Measurements from ENCODE around the gene FBXW4.

Gene FBXW4

GRCh38 chr10:101694674-101695403 is at the start of gene FBXW4:
Gene FBXW4 (minus strand): TSS chr10:101695170. CDS start chr10:101695105, 65 bp downstream.
- no peak for DNase-seq

DNA sequence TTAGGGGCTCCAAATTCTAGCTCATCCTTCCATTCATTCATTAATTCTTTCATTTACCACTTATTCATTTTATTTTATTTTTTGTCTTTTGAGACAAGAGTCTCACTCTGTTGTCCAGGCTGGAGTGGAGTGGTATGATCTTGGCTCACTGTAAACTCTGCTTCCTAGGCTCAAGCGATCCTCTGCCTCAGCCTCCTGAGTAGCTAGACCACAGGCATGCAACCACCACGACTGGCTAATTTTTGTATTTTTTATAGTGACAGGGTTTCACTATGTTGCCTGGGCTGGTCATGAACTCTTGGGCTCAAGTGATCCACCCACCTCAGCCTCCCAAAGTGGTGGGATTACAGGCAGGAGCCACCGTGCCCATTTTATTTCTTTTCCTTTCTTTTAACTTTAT is 49.3 kb upstream of the FBXW4 start:
- DNase-seq: no peak

DNA sequence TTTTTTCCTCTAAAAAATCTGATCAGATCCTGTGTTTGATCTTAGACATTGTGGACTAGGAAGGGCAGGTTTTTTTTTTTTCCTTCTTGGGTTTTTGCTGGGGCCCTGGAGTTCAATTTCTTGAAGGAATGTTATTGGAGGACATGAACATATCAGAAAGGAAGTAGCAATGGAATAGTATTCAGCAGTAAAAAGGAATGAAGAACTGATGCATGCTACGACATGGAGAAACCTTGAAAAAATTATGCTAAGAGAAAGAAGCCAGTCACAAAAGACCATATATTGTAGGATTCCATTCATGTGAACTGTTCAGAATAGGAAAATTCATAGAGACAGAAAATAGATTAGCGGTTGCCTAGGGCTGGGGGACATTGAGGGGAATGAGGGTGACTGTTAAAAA is 47.0 kb upstream of the FBXW4 start:
- DNase-seq: no peak

GRCh38 chr10:101736666-101737065 is 41.7 kb upstream of the FBXW4 start:
- no peak for DNase-seq

DNA sequence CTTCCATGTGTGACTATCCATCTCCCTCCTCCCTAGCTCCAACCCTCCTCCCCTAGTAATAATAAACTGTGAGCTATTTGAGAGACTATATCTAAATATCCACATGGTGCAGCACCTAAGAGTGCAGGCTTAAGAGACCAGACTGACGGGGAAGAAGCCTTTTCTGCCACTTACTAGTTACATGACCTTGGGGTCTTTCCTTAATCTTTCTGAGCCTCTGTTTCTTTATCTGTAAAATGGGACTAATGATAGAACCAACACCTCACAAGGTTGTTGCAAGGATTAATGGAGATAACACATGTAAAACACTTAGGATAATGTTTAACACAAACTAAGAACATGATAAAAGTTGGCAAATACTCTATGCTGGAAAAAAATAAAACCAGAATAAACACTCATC is 37.1 kb upstream of the FBXW4 start:
- DNase-seq: no peak

DNA sequence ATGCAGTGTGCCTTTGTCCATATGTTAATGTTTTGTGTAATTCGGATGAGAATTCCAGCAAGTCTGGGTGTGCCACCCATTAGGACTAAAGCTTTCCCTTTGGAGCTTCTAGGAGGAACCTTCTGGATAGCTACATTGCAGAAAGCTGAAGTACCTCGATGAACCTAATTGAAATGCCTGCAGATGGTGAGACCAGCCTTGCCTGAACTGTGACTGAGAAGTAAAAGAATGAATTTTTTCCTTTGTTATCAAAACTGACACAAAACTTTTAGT is 31.1 kb upstream of the FBXW4 start:
- no peak for DNase-seq

- peak; percentile 50 for DNase-seq
These were observed 30.5 kb upstream of the FBXW4 start for GRCh38 chr10:101725296-101726114.

DNA sequence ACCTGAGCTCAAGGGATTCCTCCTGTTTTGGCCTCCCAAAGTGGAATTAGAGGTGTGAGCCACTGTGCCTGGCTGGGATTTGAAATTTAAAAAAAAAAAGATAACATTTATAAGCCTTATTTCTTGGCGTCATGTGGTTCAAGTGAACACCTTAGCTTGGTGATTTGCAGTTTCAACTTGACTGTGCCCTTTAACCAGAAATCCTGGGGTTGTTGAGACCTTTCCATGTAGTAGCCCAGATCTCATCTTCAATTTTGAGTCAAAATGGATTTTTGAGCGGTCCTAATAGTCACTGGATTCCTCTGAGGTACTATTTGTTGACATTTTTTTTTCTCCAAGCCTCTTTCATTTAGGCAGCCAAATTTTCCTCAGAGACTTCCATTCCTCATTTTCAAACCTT is 29.5 kb upstream of the FBXW4 start:
- no peak for DNase-seq

DNA sequence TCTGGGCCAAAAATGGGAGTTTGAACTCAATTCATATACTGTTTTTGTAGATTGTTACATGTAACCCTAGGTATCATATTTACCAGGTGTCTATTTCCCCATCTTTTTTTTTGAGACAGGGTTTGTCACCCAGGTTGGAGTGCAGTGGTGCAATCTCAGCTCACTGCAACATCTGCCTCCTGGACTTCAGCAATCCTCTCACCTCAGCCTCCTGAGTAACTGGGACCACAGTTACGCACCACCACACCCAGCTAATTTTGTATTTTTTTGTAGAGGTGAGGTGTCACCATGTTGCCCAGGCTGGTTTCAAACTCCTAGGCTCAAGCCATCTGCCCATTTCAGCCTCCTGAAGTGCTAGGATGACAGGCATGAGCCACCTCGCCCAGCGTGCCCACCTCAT is 28.2 kb upstream of the FBXW4 start:
- no peak for DNase-seq

GRCh38 chr10:101721806-101722205 is 26.8 kb upstream of the FBXW4 start:
- no peak for DNase-seq

DNA sequence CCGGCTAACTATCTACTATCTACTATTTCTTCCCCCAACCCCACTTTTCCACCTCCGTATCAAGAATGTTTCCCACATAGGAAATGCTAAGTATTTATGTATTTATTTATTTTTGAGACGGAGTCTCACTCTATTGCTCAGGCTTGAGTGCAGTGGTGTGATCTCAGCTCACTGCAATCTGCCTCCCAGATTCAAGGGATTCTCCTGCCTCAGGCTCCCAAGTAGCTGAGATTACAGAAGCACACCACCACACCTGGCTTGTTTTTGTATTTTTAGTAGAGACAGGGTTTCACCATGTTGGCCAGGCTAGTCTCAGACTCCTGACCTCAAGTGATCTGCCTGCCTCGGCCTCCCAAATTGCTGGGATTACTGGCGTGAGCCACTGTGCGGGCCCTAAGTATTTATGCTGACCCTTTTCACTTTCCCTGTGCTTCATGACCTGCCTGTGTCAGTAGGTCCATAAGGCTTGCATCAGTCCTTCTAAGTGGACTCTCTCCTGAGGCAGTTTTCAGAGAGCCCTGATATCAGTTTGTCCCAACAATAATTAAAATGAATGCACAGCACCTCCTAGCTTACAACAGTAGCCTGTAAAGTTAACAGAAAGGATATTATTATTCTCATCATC is 25.7 kb upstream of the FBXW4 start:
- DNase-seq: no peak

DNA sequence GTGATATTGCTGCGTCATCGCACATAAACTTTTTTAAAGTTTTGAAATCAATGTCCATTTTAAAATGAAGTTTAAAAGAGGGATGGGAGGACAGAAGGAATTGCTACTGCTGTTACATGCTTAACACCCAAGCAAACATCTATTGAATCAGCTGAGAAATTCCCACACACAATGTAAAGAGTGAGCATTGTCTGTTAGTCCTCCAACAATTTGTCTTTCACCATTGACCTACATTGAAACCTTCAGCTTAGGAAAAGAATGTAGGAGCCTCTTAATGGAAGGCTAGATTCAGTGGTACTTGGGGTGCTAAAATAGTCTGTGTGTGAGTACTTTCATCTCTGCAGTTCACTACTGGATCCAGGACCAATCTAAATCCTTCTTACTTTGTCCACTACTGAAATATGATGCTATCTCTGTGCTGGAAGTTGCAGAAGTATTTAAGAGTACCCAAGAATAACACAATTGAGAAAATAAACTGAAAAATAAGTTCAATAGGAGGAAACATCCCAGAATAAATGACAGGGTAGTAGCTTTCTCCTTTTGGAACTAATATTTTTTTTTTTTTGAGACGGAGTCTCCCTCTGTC is 23.8 kb upstream of the FBXW4 start:
- DNase-seq: no peak

DNA sequence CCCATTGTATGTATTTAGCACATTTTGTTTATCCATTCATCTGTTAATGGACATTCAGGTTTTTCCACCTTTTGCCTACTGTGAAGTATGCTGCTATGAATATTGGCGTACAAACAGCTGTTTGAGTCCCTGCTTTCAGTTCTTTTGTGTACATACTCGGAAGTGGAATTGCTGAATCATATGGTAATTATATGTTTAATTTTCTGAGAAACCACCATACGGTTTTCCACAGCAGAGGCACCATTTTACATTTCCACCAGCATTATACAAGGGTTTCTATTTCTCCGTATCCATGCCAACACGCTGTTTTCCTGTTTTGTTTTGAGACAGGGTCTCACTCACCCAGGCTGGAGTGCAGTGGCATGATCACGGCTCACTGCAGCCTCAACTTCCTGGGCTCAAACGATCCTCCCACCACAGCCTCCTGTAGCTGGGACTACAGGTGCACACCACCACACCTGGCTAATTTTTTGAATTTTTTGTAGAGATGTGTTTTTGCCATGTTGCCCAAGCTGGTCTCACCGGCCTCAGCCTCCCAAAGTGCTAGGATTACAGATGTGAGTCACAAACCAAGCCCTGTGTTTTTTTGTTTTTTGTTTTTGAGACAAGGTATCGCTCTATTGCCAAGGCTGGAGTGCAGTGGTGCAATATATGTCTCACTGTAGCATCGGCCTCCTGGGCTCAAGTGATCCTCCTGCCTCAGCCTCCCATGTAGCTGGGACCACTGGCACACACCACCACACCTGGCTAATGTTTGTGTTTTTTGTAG is 22.1 kb upstream of the FBXW4 start:
- DNase-seq: no peak

- no peak for DNase-seq
These were observed 18.0 kb upstream of the FBXW4 start for GRCh38 chr10:101712997-101713396.

GRCh38 chr10:101710793-101711192 is 15.8 kb upstream of the FBXW4 start:
- no peak for DNase-seq

- DNase-seq: no peak
These were observed 15.2 kb upstream of the FBXW4 start for GRCh38 chr10:101710059-101710695.

GRCh38 chr10:101709359-101710058 is 14.5 kb upstream of the FBXW4 start:
- DNase-seq: no peak

- DNase-seq: no peak
These were observed 13.9 kb upstream of the FBXW4 start for GRCh38 chr10:101708870-101709269.

GRCh38 chr10:101708073-101708472 is 13.1 kb upstream of the FBXW4 start:
- DNase-seq: no peak

DNA sequence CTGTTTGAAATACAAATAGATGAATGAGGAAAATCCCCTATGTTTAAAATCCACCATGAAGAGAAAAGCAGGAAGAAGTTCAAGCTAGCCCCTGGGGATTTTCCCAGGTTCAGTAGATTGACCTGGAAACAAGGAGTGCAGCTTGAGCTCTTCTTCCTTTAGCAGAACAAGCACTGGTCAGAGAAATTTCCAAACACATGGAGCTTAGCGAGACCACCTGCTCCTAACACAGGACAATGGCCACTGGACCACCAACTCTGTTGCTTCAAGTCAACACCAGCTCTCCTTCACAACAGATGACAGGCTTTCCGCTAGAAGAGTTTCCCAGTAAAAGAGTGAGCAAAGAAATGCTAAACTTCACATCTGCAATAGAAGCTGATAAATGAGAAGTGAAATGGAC is 9.4 kb upstream of the FBXW4 start:
- no peak for DNase-seq

DNA sequence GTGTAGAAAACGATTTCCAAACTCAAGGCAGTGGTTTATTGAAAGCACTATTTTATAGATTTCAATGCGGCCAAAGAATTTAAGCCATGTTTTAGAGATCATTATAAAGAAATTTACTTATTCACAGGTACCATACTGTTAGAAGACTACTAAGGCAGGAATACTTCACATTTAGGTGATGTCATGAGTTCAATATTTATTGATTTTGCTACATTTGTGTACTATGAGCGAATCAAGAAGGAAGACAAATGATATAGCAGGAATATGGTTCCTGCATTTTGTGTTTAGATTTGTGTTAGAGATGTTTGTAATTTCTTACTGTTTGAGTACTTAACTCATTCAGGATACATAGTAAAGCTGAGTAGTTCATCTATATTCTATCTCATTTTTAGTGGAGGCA is 1.7 kb upstream of the FBXW4 start:
- no peak for DNase-seq

GRCh38 chr10:101695404-101695890 is 477 bp upstream of the FBXW4 start:
- no peak for DNase-seq
